DND-41 (cell line): ENCODE measurements around the gene EVA1C.

Experiments
- ATAC-seq: fragments of 200-7000 bp; cut with Tn5 transposase; 3 replicates; pipeline ENCODE4 v1.9.1; 2021; ENCODE audit warnings: low read depth; ENCODE audit not compliant: insufficient read depth
- DNase-seq: peaks from one replicate; pipeline ENCODE4 v3.0.0-alpha.2; 2020
- H2AFZ ChIP-seq: 2 replicates; pipeline ENCODE4 v1.6.0; 2012; ENCODE audit warnings: low read depth, low read length
- H3K27ac ChIP-seq: 2 replicates; pipeline ENCODE4 v1.5.1; 2012; ENCODE audit warnings: low read length, inconsistent platforms
- H3K27me3 ChIP-seq: fragments of 200-600 bp; sonication (generic); 2 replicates; pipeline ENCODE4 v1.6.0; 2012; ENCODE audit warnings: low read length, mild to moderate bottlenecking, inconsistent platforms; ENCODE audit not compliant: insufficient read depth, poor library complexity
- H3K36me3 ChIP-seq: 2 replicates; pipeline ENCODE4 v1.5.1; 2012; ENCODE audit warnings: low read length, inconsistent platforms; ENCODE audit not compliant: insufficient read depth
- H3K4me1 ChIP-seq: 2 replicates; pipeline ENCODE4 v1.5.1; 2012; ENCODE audit warnings: mild to moderate bottlenecking, low read length; ENCODE audit not compliant: insufficient read depth
- H3K4me2 ChIP-seq: 2 replicates; pipeline ENCODE4 v1.6.0; 2012; ENCODE audit warnings: mild to moderate bottlenecking, moderate library complexity, low read length, inconsistent platforms; ENCODE audit not compliant: insufficient read depth
- H3K4me3 ChIP-seq, 2 experiments: fragments of 200-600 bp in 1 of 2; shearing (Covaris generic) in 1 of 2; 2 replicates each; pipeline ENCODE4 v1.5.1; 2012 to 2016; ENCODE audit warnings: inconsistent platforms in 2 of 2, low read length in 2 of 2, mild to moderate bottlenecking in 2 of 2, low read depth in 1 of 2, moderate library complexity in 1 of 2
- H3K79me2 ChIP-seq: 2 replicates; pipeline ENCODE4 v1.6.0; 2012; ENCODE audit warnings: low read length, inconsistent platforms; ENCODE audit not compliant: insufficient read depth
- H3K9ac ChIP-seq: 2 replicates; pipeline ENCODE4 v1.6.0; 2012; ENCODE audit warnings: low read depth, mild to moderate bottlenecking, inconsistent platforms, low read length, moderate library complexity
- H3K9me3 ChIP-seq: 2 replicates; pipeline ENCODE4 v1.5.1; 2012; ENCODE audit warnings: low read length, moderate library complexity, mild to moderate bottlenecking, inconsistent platforms; ENCODE audit not compliant: insufficient read depth, severe bottlenecking
- H4K20me1 ChIP-seq: 2 replicates; pipeline ENCODE4 v1.6.0; 2012; ENCODE audit warnings: low read length; ENCODE audit not compliant: insufficient read depth
- CTCF ChIP-seq: IDR thresholded peaks from 2 replicates; pipeline ENCODE4 v1.5.1; 2012; ENCODE audit warnings: borderline replicate concordance, low read length, moderate library complexity, mild to moderate bottlenecking; ENCODE audit not compliant: poor library complexity, severe bottlenecking; ENCODE audit errors: extremely low read depth
- EZH2 ChIP-seq: IDR thresholded peaks from 3 replicates; pipeline ENCODE4 v1.6.1; 2012; ENCODE audit warnings: borderline replicate concordance, low read depth, mild to moderate bottlenecking, moderate library complexity, low read length, inconsistent platforms; ENCODE audit not compliant: severe bottlenecking

EVA1C gene

GRCh38 chr21:32414579-32415358, 2.3 kb downstream of the EVA1C start:
- Histone ChIP-seq H4K20me1 (no peaks in the 10 kb centered on the region), H3K4me1 (no peaks in the 10 kb centered on the region), H2AFZ (no peak overlapping the region), H3K79me2 (no peaks in the 10 kb centered on the region), H3K27me3 (peaks cover 5% of the 10 kb centered on the region), H3K36me3 (no peaks in the 10 kb centered on the region), H3K27ac (no peak overlapping the region), H3K4me3 (no peak overlapping the region), H3K9ac (no peak overlapping the region), H3K4me2 (no peak overlapping the region), H3K9me3 (no peaks in the 10 kb centered on the region)
- TF ChIP-seq CTCF: peak; percentile 44
- no peak for TF ChIP-seq EZH2
- DNase-seq (no peak), ATAC-seq (no peak)

DNA sequence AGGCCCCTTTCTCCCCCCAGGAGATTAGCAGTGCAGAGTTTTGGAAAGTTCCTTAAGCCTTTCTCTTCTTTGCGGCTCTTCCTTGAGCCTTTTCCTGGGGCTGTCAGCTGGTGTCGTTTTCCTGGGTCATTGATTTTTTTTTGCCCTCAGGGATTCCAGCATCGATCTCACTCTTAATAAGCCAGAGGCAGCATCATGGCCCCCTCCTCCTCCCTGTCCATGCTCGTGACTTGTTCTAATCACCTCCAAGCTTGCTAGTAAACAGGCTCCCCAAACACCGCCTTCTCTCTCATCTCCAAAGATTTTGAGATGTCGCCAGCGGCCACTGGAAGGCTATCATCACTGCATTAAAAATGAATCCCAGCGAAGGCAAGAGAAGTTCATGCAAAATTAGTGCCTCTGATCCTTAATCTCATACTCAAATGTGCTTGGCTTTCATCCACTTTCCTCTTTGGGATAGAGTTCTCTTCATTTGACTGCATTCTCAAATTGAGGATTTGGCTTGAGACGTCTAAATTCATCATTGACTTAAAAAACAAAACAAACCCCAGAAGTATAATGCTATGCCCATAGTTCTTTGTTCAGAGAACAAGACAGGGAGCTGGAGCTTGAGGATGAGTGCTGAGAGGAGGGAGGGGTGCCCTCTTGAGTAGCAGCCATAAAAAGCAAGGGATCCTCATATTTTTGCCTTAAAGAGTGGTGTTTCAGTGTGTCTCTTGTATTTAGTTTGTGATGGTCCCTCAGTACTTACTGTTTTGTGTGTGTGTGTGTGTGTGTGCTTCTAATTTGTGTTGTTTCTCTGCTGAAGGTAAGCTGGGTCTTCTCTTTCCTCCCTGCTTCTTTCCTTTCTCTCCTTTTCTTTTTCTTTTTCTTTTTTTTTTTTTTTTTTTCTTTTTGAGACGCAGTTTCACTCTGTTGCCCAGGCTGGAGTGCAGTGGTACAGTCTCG, 3.2 kb downstream of the EVA1C start:
- Histone ChIP-seq H4K20me1 (no peaks in the 10 kb centered on the region), H3K4me2 (no peak overlapping the region), H3K9me3 (no peaks in the 10 kb centered on the region), H3K27me3 (no peaks in the 10 kb centered on the region), H3K4me1 (no peaks in the 10 kb centered on the region), H3K4me3 (no peak overlapping the region), H3K27ac (no peak overlapping the region), H3K79me2 (no peaks in the 10 kb centered on the region), H3K36me3 (no peaks in the 10 kb centered on the region), H3K9ac (no peak overlapping the region), H2AFZ (no peak overlapping the region)
- DNase-seq: no peak
- TF ChIP-seq CTCF (no peak), EZH2 (no peak)
- ATAC-seq: no peak

DNA sequence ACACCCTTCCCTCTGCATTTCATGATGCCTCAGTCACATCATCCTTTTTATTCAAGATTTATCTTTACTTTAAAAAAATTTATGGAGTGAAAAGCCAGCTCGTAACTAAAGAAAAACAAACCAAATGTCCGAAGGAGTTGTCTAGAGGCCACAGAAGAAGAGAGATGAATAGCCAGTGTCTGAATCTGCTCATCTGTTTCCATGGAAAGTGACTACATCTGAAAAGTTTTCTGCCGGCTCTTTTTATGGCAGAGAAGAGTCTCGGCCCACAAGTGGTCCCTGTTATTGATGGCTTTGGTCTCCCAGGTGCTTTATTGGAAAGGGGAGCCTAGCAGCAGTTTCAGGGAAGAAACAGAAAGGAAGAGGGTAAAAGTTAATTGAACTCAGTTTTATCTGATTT, 5.6 kb downstream of the EVA1C start:
- Histone ChIP-seq H3K4me3 (no peak overlapping the region), H3K4me2 (no peak overlapping the region), H4K20me1 (no peaks in the 10 kb centered on the region), H3K79me2 (no peaks in the 10 kb centered on the region), H3K27ac (no peak overlapping the region), H3K9me3 (peaks cover 2% of the 10 kb centered on the region), H3K9ac (no peak overlapping the region), H3K4me1 (no peaks in the 10 kb centered on the region), H3K36me3 (no peaks in the 10 kb centered on the region), H3K27me3 (no peaks in the 10 kb centered on the region), H2AFZ (no peak overlapping the region)
- DNase-seq (no peak), ATAC-seq (no peak)
- TF ChIP-seq EZH2 (no peak), CTCF (no peak)
